Esophagus squamous epithelium (tissue), 5 donors: Measurements from ENCODE around the gene SDK2. TPM values are rescaled to one million over a fixed set of nuclear protein-coding genes. Genes with fewer than 3 reads are reported as not detected.

Experiments used
- DNase-seq: peaks from one replicate; lab custom pipeline; 2025; lab: John Stamatoyannopoulos, UW
- H3K27ac ChIP-seq, 4 donors: fragments of 200-600 bp; sonication (generic); one replicate each; pipeline ENCODE4 v1.5.1; 2016 to 2019; ENCODE audit warnings: mild to moderate bottlenecking in 1 of 4
- H3K27me3 ChIP-seq, 4 donors: fragments of 200-600 bp; sonication (generic); 1 replicate in 3 of 4; 2 replicates in 1 of 4; pipeline versions ENCODE4 v1.5.1 to v1.6.0; 2017 to 2021; ENCODE audit warnings: antibody characterized with exemption in 1 of 4
- H3K36me3 ChIP-seq, 3 donors: fragments of 200-600 bp; sonication (generic); one replicate each; pipeline ENCODE4 v1.5.1; 2016 to 2019
- H3K4me1 ChIP-seq, 3 donors: fragments of 200-600 bp; sonication (generic); one replicate each; pipeline ENCODE4 v1.5.1; 2017 to 2019
- H3K4me3 ChIP-seq, 4 donors: fragments of 200-600 bp; sonication (generic); 1 replicate in 3 of 4; 2 replicates in 1 of 4; pipeline ENCODE4 v1.5.1; 2016 to 2019; ENCODE audit warnings: mild to moderate bottlenecking in 2 of 4, moderate library complexity in 1 of 4
- H3K9me3 ChIP-seq, 3 donors: fragments of 200-600 bp; sonication (generic); one replicate each; pipeline ENCODE4 v1.5.1; 2016 to 2019
- POLR2A ChIP-seq, 4 donors: fragments of 450-650 bp; IDR thresholded peaks; one replicate each; pipeline ENCODE4 v1.6.1; 2017; ENCODE audit warnings: antibody characterized with exemption in 4 of 4, mild to moderate bottlenecking in 4 of 4, moderate library complexity in 3 of 4
- WGBS, 2 donors: methylation state at CpG; one replicate each; pipeline ENCODE4 v1.1.5; 2018; 5-methylcytosine and 5-hydroxymethylcytosine counted together
- intact Hi-C: fragments of 100-400 bp; cut with DNase I; formaldehyde crosslinking; loops from one replicate; pipeline ENCODE4 v1.15.0; 2022
- total RNA-seq, 4 donors: library from RNA; depleted of rRNA; stranded (reverse); fragments of >200 nt; gene quantifications; one replicate each; pipeline ENCODE4 v1.1.0, GENCODE V29; 2016
- TF ChIP-seq, protein P1 (sequence below), 6 experiments: fragments of 450-650 bp in 4 of 6; fragments of 200-600 bp in 2 of 6; sonication (generic) in 2 of 6; IDR thresholded peaks; one replicate each; pipeline ENCODE4 v1.5.1; 2016 to 2019; ENCODE audit warnings: antibody characterized with exemption in 6 of 6, mild to moderate bottlenecking in 4 of 6, moderate library complexity in 4 of 6
- donor health status: DM: yes; HTN: yes; CAD: no.

SDK2 gene
- total RNA-seq, 4 donors from 2014 or later = 1.7 to 5.5 (median 2.4) TPM

DNA sequence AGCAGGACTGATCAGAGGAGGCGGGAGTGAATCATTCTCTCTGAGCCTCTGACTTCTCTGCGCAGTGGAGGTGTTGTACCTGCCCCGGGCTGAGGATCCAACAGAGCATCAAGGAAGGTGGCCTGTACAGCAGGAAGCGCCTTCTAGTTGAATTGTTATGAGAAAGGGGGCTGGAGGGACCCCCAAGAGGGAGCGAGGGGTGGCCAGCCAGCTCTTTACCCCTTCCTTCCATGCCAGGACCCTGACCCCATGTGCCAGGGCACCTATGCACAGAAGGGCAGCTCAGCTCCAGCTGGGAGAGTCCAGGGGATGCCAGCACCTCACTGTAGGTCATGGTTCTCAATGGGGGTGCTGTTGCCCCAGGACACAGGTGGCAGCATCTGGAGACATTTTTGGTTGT, 149.3 kb downstream of the SDK2 start:
- Histone ChIP-seq H3K36me3 (no peaks in the 10 kb centered on the region), H3K4me3 (no peak overlapping the region), H3K4me1 (no peaks in the 10 kb centered on the region), H3K9me3 (no peaks in the 10 kb centered on the region), H3K27me3 (peaks cover 0 to 27% (median 0%) of the 10 kb centered on the region in 4 donors), H3K27ac (no peak overlapping the region)
- TF ChIP-seq, protein P1, sequence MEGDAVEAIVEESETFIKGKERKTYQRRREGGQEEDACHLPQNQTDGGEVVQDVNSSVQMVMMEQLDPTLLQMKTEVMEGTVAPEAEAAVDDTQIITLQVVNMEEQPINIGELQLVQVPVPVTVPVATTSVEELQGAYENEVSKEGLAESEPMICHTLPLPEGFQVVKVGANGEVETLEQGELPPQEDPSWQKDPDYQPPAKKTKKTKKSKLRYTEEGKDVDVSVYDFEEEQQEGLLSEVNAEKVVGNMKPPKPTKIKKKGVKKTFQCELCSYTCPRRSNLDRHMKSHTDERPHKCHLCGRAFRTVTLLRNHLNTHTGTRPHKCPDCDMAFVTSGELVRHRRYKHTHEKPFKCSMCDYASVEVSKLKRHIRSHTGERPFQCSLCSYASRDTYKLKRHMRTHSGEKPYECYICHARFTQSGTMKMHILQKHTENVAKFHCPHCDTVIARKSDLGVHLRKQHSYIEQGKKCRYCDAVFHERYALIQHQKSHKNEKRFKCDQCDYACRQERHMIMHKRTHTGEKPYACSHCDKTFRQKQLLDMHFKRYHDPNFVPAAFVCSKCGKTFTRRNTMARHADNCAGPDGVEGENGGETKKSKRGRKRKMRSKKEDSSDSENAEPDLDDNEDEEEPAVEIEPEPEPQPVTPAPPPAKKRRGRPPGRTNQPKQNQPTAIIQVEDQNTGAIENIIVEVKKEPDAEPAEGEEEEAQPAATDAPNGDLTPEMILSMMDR (IDR thresholded peaks at IDR 0.05) = no peak
- no peak for TF ChIP-seq POLR2A (IDR thresholded peaks at IDR 0.05)
- no peak for DNase-seq
- 86% methylated on average over 2 to 3 of the region's 5 CpGs for WGBS, 2 donors
- intact Hi-C loops = no loop called here

DNA sequence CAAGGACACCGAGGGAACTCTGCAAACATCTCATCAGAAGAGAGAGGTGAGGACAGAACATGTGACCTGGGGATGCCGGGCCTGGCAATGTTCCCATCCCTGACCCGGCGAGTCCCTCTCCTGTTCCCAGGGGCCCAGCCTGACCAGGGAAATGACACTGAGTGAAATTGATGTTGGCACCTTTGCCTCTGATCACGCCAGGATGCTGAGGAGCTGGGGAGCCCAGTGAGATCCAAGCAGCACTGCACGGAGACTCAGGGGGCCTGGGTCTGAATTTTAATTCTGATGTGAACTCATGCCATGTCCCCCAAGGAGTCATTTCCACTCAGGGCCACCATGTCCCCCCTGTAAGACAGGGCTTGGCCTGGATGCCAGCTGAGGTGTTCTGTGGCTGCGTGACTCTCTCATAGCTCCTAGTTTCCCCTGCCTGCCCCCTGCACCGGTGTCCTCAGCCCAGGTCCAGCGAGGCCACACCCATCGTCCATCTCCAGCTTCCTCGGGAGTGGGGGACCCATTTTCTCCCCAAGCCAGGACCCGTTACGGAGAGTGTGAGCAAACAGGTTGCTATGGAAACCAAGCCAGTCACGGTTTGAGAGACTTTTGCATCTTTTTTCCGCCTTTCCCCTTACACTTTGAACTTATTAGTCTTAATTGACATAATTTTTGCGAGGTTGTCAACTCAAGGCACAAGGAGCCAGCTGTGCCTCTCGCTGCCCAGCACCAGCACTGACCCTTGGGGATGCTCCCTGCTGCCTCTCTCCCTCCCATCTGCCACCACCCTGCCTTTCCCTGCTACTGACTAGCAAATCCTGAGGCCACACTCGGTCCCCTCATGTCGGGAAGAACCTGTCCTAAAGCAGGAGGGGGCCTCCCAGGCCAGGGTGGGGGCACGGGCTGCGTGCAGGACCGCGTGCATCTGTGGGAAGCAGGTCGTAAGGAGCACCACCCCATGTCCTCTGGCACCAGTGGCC, 150.0 kb downstream of the SDK2 start:
- Histone ChIP-seq H3K9me3 (no peaks in the 10 kb centered on the region), H3K27ac (no peak overlapping the region), H3K36me3 (no peaks in the 10 kb centered on the region), H3K27me3 (peaks cover 0 to 25% (median 0%) of the 10 kb centered on the region in 4 donors), H3K4me1 (no peaks in the 10 kb centered on the region), H3K4me3 (no peak overlapping the region)
- intact Hi-C loops = no loop called here
- TF ChIP-seq, protein P1 (IDR thresholded peaks at IDR 0.05) = no peak
- TF ChIP-seq POLR2A (IDR thresholded peaks at IDR 0.05) = no peak
- no peak for DNase-seq
- whole genome bisulfite sequencing, 2 donors = 80 to 85% methylated on average over 15 to 16 of the region's 24 CpGs

DNA sequence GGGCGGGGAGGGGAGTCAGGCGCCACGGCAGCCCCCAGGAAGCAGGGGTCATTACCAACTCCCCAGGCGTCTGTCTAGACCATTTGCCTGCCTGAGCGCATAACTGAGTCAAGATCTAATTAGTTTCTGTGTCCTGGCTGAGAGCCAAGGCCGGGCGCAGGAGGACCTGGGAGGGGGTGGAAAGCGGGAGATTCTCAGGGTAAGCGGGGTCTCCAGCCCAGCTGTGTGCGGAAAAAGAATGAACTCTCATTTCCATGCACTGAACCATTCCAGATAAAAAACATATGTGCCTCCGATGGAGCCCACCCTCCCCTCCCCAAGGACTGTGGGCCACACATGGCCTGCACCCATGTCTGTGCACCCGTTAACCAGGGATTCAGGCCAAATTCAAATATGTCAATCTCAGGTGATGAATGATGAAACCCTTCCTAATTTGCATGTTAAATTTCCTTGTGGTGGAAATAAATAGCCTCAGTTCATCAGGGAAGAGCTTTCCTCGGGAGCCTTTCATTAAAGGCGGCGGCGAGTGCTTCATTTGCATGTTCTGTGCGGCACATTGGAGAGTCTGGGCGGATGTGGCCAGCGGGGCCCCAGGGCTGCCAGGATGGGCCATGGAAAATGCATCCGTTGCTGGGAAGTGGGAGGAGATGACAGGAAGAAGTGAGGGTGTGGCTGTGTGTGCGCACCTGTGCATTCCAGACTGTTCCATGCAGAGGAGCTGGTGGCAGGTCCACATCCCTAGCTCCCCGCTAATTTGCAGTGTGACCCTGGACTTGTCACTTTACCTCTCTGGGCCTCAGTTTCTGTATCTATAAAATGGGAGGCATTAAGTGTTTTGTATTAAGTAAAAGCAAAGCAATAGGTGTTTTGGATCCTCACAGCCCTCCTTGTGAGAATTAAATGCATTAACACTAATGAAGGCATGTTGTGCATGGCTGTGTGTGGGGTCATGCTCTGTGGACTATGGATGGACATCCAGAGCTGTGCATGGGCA, 151.1 kb downstream of the SDK2 start:
- intact Hi-C loops = no loop called here
- Histone ChIP-seq H3K27ac (no peak overlapping the region), H3K4me1 (no peaks in the 10 kb centered on the region), H3K36me3 (no peaks in the 10 kb centered on the region), H3K27me3 (peaks cover 0 to 21% (median 0%) of the 10 kb centered on the region in 4 donors), H3K4me3 (no peak overlapping the region), H3K9me3 (no peaks in the 10 kb centered on the region)
- WGBS, 2 donors = 59 to 64% methylated on average over 17 to 19 of the region's 22 CpGs
- TF ChIP-seq, protein P1 (IDR thresholded peaks at IDR 0.05) = no peak
- no peak for TF ChIP-seq POLR2A (IDR thresholded peaks at IDR 0.05)
- no peak for DNase-seq

DNA sequence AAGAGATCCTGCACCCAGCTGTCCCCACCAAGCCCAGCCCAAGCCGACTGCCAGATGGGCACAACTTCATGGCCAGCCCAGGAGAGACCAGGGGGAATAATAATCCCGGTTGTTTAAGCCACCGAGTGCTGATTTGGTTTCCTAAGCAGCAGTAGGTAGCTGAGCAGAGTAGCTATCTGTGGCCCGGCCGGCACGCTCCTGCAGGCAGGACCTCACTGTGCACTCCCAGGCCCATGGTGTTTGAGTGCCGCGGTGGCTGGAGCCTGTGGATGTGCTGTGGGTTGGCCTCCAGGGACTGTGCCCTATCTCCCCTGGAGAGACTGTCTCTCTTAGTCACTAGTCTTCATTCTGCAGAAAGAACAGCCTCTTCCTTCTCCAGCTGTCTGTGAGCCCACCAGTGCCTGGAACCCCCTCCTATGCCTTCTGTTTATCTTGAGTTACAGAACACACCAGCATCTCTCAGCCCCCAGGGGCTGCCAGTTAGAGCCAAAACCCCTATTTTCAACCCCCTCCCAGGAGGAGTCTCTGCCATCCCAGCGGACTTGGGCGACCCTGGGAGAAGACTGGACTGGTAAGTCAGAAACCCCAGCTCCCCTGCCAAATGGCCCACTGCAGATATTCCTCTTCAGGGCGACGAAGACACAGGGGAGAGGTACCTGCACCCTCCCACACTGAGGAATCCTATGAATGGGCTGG, 152.0 kb downstream of the SDK2 start:
- DNase-seq = no peak
- Histone ChIP-seq H3K27ac (no peak overlapping the region), H3K9me3 (no peaks in the 10 kb centered on the region), H3K4me3 (no peak overlapping the region), H3K36me3 (no peaks in the 10 kb centered on the region), H3K27me3 (peaks cover 0 to 21% (median 0%) of the 10 kb centered on the region in 4 donors), H3K4me1 (no peaks in the 10 kb centered on the region)
- no peak for TF ChIP-seq POLR2A (IDR thresholded peaks at IDR 0.05)
- TF ChIP-seq, protein P1 (IDR thresholded peaks at IDR 0.05) = no peak
- 82 to 93% methylated on average over 2 to 8 of the region's 12 CpGs for WGBS, 2 donors
- intact Hi-C loops = no loop called here
